Measurements from ENCODE around the gene RTN4IP1.
"Not testable (repeated sequence)": the region's sequence is repeated elsewhere in the genome, so short reads cannot be mapped to it uniquely, and the experiment has no call there.

RTN4IP1 gene

DNA sequence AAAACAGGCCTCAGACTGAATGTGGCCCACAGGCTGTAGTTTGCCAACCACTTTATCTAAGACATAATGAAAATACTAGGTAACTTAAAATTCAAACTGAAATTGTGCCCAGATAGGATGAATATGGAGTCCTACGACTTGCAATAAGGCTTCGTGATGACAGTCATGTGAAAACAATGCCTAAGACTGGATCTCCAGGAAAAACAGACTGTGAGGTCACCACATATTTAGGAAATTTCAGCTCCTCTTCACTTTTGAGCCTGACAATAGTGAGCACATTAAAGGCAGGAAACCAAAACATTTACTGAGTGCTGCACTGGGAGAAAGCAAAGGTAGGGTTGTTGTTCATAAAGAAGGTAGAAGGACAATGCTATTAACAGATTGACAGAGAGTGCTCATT lies 50.0 kb downstream of the RTN4IP1 start:
- DNase-seq (ENCODE audit: low spot score) = peak; percentile 22

DNA sequence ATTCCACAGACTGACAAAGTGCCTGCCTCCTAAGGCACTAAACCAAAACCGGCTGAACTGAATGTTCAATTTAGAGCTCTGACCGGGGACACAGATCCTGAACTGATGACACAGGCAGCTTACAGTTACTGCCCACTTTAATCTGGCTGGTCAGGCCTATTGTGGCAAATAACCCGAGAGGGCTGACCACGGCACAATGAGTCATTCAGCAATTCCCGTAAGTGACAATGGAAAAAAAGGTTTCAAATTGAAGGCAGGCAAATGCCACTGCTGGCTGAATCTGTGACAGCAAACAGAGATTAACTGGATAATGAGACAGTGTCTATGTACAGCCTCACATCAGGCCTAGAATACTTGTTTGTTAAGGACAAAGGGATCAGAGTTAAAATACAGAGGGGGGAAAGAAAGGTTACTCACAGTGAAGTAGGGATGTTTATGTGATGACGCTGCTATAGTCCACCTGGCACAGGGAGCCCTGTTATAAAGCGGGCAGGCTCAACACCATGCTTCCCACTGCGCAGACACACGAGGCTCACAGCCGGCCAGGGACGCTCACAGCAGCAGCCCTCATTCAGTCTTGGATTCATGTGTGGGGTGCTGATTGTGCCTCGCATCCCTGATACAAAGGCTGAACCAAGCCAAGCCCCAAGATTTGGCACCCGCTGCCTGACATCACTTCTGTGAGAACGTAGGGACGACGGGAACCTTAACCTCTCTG lies 54.4 kb downstream of the RTN4IP1 start:
- peak; percentile 75 for DNase-seq (ENCODE audit: low spot score)

DNA sequence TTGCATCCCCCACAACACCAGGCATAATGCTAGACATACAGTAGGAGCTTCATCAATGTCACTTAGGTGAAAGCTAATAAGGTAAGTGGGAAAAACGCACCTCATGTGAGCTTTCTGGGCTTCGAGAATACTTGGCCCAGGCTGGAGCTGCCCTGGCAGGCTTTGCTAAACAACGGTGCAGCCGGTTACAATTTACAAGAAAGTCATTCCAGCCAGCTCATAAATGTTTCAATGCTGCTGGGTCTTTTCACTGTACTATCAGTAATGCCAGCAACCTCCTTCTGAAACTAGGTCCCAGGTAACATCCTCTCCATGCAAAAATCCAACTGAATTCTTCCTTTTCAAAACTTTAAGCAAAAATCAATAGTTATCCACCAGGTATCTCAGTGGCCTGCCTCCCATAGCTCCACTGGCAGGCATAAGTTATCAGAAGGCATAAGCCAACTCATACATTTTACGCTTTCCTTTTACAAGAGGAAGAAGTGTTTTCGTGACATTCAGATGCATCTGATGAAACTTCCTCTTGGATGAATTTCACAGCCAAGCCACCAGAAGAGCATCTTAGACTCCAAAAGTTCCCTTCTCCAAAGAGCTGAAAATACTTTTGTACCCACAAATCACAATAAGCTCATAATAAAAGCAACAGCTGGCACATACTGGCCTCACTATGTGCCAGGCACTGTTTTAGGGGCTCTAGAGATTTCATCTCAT lies 56.3 kb downstream of the RTN4IP1 start:
- no peak for DNase-seq (ENCODE audit: low spot score)

DNA sequence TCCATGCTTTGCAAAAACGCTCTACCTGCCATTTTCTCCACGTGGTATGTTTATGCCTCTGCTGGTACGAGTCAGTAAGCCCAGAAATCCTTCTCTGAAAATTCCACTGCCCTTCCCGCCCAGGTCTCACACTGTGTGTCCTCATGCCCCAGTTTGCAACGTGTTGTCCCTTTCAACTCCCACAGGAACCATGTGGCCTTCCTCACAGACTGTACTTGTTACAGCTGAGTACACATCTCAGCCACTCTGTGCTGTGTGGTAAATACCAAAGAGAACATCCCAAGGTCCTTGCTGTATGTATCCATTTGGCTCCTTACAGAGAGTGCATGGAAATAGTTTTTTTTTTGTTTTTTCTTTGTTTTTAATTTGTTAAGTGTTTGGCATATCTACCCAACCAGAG lies 56.9 kb downstream of the RTN4IP1 start:
- DNase-seq (ENCODE audit: low spot score) = no peak

DNA sequence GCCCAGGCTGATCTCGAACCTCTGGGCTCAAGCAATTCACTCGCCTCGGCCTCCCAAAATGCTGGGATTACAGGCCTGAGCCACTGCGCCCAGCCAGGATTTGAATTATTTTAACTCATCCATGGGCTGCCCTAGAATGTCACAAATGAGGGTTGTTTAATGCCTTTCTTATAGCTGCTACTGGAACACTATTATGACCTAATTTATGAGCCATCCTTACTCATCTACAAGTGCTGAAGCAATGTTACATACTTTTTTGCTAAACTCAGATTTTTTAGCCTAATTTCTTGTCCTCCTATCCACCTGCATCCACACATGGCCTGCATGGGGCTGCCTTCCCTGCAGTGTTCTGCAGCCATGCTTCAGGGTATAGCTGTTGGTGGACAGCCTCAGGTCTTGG lies 59.9 kb downstream of the RTN4IP1 start:
- no peak for DNase-seq (ENCODE audit: low spot score)

DNA sequence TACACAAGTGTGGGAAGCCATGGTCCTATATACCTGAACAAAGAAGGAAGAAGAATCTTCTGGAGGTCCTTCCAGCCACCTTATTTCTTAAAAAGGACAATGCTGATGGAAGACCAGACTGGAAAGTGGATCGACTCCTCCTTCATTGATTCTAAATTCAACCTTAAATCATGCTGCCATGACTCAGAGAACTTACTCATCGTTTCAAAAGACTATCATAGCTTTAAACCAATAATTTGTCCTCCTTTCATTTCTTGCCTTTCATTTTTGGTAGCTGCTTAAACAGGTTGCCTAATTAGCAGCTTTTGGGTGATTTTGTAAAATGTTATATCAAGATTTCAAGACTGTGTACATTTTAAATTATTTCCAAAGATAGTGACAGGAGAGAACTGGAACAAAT lies 60.8 kb downstream of the RTN4IP1 start:
- DNase-seq (ENCODE audit: low spot score) = peak; percentile 47

DNA sequence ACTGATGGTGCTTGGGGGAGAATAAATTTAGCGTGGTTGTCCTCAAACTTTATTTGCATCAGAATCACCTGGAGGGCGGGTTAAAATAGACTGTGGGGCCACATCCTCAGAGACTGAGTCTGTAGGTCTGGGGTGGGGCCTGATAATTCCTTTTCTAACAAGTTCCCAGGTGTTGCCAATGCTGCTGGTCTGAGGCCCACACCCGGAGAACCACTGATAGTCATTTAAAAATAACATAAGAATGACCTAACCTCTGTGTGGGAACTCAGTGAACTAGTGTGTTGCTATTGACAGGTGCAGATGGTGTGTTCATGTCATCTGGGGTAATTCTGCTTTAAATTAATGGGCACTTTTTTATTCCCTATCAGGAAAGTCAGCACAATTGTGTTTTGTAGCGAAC lies 64.8 kb downstream of the RTN4IP1 start:
- no peak for DNase-seq (ENCODE audit: low spot score)

DNA sequence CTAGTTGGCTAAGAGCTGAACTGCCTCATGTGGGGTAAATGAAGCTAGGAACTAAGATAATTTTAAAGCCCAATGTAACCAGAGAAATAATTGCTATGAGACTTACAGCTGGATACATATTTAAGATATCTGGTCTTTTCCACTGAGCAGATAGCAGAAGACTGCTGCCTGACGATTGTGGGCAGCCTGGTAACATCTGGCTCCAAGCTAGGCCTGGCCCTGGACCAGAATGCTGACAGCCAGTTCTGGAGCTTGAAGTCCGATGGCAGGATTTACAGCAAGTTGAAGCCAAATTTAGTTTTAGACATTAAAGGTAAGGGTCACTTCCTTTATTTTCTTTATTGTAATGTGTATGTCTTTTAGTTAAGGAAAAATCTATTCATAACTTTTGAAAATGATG lies 65.7 kb downstream of the RTN4IP1 start:
- DNase-seq (ENCODE audit: low spot score) = no peak

DNA sequence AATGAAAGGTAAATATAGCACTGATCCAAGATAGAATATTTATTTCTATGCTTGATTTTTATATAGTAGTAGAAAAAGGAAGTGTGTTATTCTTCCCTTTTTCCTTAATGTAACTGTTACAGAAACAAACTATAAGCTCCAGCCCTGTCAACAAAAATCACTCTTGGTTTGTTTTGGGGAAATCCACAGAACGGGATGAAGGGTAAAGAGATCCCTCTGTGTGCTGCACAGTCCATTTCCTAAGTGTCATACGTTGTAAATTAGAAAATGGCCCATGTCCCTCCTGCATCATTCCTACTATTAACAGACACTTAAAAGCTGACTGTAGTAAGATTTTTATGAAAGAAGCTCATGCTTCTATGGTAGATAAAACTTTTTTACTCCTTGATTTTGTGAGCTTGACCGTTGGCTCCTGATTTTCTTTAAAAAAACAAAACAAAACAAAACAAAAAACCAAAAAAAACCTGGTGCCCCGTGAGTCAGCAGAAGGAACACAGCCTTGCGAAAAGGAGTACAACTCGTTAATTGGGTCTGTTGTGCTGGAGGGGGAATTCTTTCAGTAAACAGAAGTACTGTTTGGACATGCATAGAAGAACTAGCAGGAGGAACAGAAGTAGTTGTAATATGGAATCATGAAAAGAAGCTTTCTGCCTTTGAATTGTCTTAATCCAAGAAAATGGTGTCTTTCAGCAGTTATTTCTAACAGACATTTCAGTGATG lies 67.5 kb downstream of the RTN4IP1 start:
- DNase-seq (ENCODE audit: low spot score) = no peak

DNA sequence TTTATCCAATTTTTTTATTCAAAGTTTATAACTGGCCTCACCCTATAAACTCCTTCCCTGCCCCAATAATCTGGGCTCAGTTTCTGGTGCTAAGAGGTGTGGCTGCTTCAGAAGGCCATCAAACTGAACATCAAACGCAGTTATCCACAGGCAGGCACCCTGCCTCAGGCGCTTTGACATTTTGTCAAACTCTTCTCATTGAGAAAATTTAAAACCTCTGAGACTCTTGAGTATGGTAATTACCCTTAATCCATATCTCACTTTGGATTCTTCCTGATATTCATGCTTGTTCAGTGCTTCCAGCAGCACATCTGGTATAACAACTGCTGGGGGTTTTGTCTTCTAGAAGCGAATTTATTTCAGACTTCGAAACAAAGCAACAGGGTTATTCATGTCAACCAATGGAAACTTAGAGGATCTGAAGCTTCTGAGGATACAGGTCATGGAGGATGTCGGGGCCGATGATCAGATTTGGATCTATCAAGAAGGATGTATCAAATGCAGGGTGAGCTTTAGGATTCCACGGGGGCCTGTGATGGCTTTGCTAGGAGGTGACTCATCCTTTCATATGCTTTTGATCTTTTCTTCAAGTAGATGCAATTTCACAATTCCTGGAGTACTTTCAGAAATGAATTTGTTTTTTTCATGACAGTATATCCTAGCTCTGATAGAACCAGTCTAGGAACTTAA lies 68.2 kb downstream of the RTN4IP1 start:
- peak; percentile 67 for DNase-seq (ENCODE audit: low spot score)

DNA sequence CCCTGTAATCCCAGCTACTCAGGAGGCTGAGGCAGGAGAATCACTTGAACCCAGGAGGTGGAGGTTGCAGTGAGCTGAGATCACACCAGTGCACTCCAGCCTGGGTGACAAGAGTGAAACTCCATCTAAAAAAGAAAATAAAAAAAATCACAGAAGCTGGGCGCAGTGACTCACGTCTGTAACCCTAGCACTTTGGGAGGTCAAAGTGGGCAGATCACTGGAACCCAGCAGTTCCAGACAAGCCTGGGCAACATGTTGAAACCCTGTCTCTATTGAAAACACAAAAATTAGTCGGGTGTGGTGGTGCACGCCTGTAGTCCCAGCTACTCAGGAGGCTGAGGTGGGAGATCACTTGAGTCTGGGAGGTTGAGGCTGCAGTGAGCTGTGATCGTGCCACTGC lies 69.6 kb downstream of the RTN4IP1 start:
- not testable (repeated sequence) for DNase-seq (ENCODE audit: low spot score)

DNA sequence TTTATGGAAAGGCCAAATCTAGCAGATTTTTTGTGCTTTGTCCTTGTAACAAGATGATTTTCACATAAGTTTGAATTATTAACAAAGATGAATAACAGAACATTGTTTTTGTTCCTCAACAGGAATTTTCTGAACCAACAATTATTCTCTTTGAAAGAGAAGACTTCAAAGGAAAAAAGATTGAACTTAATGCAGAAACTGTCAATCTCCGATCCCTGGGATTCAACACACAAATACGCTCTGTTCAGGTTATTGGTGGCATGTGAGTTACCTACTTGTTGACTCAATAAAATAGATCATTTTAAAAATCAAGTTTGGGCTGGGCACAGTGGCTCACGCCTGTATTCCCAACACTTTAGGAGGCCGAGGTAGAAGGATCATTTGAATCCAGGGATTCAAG lies 70.9 kb downstream of the RTN4IP1 start:
- DNase-seq (ENCODE audit: low spot score) = no peak

DNA sequence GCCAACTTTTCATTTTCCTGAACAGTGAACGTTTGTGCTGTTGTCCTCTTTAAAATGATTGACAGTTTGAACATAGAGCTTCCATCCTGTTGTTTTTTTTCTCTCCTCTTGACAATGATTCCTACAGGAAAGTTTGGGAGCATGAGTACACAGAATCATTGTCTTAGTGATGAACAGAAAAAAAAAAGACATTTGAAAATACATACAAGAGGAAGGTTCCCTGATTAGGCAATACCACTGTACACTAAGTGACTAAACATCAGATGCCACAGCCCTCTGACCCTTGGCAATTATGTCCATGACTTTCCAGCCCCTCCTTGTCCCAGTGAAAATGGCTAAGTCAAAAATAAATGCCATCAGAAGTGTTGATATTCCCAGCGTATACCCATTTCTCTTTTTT lies 71.5 kb downstream of the RTN4IP1 start:
- no peak for DNase-seq (ENCODE audit: low spot score)

DNA sequence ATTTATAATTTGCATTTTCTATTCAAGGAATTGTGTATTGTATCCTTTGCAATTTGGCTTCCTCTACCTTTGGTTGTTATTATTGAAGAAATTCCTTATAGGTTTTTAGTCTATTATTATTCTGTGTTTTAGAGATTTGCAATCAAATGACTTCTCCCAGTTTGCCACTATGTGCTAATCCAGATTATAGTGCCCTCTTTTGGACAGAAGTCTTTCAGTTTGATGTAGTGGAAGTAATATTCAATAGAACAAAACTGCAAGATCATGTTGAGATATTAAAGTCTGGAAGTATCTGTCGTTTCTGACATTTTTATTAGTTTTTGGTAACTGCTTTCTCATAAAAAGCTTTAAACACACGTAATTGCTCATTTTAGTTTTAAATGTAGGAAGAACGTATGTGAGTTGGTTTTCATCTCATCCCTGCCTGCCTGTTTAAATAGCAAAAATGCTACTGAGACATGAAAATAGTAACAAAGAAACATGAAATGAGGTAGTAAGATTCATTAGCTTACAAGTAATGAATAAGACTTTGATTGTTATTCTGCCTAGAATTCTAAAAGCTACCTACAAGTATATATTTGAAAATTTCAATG lies 72.8 kb downstream of the RTN4IP1 start:
- peak; percentile 42 for DNase-seq (ENCODE audit: low spot score)

DNA sequence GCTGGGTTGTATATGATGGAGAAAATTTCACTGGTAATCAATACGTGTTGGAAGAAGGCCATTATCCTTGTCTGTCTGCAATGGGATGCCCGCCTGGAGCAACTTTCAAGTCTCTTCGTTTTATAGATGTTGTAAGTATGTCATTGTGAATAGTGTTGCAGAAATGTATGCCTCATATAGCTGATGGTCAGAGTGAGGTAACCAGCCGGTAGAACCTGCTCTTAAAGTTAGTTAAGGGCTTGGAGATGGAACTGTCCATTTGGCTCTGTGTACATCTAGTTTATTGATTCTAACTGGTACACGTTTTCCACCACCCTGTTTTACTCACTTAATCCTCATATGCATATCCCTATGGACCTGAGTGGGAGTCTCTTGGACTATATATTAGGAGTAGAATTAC lies 73.5 kb downstream of the RTN4IP1 start:
- no peak for DNase-seq (ENCODE audit: low spot score)

DNA sequence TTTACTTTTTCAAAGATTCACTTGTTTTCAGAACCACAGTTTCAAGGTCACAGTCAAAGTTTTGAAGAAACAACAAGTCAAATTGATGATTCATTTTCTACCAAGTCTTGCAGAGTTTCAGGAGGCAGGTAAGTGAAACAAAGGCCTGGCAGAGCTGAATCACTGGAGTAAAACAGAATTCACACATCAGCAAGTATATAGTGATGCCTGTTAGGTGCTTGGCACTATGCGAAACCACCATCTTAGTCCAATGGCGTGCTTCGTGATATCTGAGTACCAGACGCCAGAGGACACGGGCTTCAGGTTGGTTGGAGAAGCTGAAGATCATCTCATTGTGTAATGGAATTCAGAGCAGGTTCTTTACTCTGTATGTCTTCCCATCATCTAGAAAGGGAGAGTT lies 75.9 kb downstream of the RTN4IP1 start:
- no peak for DNase-seq (ENCODE audit: low spot score)

DNA sequence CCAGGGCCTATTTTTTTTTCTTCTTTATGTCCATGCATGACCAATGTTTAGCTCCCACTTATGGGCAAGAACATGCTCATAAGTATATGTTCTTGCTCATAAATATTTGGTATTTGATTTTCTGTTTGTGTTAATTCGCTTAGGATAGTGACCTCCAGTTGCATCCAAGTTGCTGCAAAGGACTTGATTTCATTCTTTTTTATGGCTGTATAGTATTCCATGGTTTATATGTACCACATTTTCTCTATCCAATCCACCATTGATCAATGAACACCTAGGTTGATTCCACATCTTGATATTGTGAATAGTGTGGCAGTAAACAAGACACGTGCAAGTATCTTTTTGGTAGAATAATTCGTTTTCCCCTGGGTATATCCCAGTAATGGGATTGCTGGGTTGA lies 78.1 kb downstream of the RTN4IP1 start:
- no peak for DNase-seq (ENCODE audit: low spot score)

DNA sequence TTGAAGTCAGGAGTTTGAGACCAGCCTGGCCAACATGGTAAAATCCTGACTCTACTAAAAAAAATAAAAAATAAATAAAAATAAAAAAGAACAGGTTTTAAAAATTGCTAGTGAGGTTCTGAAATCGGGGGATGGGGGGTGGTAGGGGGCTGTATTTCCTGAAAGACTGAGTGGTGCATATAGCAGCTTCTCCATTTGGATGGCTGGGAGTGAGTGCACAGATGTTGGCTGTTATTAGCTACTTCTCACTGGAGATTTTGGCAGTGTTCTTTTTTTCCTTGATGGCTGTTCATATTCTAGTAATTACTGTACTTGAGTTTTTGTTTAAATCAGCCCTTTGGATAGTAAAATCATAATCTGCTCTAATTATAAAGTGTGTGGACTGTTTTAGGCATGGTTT lies 79.8 kb downstream of the RTN4IP1 start:
- DNase-seq (ENCODE audit: low spot score) = no peak

DNA sequence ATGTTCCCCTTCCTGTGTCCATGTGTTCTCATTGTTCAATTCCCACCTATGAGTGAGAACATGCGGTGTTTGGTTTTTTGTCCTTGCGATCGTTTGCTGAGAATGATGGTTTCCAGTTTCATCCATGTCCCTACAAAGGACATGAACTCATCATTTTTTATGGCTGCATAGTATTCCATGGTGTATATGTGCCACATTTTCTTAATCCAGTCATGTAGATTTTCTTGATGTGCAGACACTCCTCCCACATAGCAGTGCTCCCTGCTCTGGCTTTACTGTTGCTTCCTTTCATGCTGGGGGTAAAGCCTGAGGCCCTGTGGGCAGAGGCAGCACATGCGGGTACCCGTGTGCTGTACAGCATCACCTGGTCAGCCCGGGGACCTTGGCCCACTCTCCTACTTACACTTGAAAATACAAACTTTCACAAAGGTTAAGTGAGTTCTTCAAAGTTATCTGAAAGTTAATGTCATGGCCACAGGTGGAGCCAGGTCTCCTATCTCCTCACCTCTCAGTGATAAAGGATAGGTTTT lies 80.3 kb downstream of the RTN4IP1 start:
- not testable (repeated sequence) for DNase-seq (ENCODE audit: low spot score)

DNA sequence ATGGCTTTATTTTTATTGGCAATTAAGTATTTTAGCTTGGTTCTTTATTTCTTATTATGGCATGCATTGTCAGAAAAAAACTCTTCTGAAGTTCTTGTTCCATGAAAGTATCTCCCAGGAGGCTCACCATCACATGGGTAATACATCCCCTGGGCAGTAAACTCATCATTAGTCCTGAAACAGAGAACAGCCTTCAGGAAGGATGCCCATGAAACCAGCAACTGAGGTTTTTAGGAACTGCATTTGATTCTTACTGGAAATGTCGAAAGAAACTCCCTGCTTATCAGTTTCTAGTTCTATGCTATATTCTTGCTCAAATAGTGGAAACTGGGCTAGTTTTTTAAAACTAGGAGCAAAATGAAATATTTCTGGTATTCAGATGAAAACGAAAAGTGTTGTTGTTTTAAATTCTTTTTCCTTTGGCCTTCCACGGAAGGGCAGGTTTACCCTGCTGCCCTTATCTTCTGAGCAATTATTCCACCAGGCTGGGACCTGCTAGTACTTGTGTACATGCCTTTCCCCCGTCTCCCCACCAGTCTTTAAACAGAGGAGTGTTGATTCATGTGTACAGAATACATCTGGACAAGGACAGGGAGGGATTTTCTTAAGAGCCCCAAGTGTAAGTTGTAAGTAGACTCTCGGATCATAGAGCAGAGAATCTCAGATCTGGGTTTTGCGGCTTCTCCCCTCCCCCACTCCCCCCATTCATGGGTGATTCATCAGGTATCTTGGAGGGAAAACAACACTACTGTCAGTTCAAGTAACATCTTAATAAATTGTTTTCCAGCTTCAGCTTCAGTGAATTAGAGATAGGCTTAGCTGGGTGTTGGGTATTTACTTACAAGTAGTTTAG lies 81.5 kb downstream of the RTN4IP1 start:
- no peak for DNase-seq (ENCODE audit: low spot score)

All from GM03348 (cell line).